Pons (tissue), 1 donor: ENCODE data around the gene DERL3.

Experiments
- DNase-seq: peaks from one replicate; pipeline ENCODE4 v3.0.0-alpha.2; 2016; ENCODE audit warnings: low spot score

The DERL3 gene

DNA sequence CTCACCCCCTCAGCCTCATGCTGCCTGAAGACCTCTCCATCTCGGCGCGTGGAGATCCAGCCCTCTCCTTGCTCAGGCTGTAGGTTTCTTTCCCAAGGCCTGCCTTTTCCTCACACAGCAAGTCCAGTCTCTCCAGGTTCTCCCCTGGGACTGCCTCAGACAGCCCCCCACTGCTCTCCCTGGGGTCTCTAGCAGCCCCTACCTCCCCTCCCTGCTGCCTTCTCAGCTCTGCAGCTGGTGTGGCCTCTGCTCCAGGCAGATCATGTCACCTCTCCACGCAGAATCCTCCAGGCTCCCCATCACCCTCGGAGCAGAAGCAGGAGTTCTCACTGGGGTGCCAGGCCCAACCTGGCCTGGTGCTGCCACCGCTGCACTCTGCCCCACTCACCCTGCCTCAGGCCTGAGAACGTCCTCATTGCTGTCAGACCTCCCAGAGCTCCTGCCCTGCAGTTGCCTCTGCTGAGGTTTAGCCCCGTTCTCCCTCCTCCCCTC is 36.9 kb downstream of the DERL3 start:
- DNase-seq, result no peak

DNA sequence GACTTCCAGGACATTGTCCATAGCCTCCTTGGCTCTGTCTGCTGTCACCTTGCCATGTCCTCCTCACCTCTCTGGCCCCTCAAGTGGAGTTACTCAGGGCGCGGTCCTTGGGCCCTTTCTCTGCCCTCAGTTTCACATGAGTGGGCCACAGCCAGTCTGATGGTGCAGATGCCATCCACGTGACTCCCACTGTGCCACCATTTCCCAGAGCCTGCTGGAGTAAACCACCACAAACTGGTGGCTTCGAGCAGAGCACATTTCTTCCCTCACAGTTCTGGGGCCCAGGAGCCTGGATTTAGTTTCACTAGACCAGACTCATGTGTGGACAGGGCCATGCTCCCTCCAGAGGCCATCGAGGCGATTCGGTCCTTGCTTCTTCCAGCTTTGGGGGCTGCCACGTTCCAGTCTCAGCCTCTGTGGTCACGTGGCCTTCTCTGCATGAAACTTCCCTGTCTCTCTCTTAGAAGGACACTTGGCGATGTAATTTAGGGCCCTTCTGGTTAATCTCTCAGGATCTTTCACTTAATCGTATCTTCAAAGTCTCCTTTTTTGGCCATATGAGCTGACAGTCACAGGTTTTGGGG is 37.5 kb downstream of the DERL3 start:
- DNase-seq, result no peak

DNA sequence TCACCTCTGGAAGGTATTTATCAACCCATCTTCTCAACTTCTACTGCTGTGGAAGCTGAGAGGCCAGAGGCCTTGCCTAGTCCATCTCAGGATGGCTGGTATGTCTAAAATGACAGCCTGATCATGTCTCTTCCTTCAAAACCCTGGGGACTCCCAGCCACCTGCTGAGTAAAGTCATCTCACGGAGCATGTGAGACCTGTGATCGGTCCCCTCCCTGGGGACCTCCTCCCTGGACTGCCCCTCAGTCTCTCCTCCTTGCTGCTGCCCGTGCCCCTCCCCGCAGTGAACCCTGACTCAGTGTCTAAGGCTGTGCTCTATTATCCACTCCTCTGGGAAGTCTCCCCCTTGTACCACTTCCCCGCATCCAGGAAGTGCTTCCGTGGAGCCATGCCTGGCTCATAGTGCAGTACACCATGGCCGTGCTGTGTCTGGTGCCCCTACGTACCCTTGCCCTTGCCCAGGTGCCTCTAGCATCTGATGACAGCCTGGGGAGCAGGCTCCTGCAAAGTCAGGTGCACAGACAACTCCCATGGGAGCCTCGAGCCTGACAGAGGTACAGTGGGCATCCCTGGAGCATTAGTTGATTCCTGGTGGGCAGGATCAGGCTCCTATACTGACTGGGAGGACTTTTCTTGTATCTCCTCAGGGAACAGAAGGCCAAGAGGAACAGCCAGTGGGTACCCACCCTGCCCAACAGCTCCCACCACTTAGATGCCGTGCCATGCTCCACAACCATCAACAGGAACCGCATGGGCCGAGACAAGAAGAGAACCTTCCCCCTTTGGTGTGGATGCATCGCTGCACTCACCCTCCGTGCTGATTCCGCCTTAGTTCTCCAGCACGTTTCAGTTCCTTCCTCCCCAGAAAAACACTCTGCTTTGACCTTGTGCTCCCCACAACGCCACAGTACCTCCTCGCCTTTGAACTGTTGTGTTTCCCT is 38.2 kb downstream of the DERL3 start:
- no peak for DNase-seq

DNA sequence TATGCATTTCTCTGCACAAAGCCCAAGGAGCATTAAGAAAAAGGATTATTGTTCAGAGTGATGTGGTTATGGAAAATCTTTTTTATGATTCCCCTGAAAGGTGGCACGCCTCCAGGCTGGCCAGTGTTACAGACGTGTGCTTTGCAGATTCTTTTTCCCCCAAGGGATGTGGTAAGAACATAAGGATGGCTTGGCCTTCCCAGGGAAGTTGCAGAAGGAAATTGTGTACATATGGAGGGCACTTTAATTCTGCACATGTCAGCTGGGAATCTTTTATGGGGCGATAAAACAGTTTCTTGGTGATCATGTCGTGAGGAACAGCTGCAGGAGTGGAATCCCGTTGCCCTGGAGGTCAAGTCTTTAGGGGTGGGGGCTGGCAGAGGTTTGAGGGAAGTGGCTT is 42.3 kb downstream of the DERL3 start:
- DNase-seq, result no peak

DNA sequence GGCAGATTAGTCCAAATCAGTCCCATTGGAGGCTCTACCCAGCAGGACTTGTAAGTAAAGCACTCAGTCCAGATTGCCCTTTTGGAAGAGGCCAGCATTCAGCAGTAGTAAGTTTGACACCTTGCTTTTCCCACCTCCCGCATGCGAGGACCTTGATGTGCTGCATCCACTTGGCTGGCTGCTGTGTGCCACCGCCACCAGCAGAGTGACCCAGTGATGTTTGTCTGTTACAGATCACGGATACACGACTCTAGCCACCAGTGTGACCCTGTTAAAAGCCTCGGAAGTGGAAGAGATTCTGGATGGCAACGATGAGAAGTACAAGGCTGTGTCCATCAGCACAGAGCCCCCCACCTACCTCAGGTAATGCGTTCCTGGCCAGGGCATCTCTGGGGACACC is 45.5 kb downstream of the DERL3 start:
- DNase-seq, result no peak

DNA sequence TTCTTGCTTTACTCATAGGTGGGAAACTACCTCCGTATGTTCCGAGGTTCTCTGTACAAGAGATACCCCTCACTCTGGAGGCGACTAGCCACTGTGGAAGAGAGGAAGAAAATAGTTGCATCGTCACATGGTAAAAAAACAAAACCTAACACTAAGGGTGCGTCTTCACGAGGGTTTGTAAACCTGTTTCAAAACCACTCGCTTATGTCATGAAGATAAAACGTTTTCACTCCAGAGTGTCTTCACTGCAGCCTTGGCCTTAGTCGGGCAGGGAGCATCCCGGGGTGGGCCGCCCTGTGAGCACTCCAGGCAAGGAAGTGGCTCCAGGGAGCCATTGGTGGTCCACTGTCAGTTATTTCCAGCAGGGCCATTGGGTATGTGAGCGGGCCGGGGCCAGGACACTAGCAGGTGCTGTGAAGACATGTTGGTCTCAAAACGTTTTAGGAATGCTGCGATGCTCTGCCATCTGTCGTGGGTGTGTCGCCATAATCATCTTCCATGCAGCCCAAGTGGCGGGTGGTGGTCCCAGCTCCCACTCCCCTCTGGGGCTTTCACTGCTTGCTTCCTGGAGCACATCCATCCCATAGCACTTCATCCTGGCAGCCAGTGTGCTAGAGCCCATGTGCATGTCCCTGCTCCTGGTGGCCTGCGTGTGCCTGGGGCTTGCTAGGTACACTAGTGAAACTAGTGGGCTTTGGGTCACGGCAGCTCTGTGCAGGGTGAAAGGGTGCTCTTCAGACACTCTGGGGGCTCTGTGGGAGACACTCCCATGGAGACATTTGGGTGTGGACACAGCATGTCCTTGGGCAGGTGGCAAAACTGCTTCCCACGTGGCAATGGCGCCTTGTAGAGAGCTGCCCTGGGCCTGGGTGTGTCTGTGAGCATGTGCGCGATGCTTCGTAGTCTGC is 46.8 kb downstream of the DERL3 start:
- no peak for DNase-seq

DNA sequence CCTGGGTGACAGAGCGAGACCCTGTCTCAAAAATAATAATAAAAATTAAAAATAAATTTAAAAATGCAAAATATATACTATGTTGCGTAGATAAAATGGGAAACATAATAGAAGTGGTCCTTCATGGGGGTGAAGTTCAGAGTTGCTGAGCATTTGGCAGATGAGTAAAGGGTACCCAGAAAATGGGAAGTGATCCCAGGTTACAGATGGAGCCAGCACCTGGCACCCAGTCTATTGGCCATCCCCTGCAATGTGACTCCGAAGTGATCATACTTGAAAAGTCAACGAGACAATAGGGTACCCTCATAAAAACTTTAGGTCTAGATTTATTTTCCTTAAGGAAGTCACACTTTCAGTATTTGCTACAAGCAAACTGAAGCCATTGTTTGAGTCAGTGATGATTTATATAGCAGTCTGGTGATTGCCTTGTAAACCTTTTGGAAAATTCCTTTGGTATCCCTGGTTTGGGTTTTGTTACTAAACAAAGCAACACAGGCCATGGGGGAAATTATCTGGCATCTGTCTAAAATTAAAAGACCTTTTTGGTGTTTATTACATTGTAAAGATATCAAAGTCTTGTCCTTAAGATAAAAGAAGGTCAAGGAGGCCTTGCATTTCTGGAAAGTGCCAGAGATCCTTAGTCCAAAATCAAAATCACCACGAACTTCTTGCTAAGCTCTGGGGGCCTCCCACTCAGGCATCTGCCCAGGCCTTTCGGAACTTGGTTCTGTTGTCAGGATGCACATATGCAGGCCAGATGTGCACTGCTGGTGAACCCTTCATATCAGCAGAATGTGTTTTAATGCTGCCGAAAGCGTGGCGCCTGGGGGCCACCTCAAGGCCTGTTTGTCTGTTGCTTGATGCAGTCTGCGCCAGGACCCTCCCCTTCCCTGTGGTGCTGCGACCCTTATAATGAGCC is 47.7 kb downstream of the DERL3 start:
- no peak for DNase-seq

DNA sequence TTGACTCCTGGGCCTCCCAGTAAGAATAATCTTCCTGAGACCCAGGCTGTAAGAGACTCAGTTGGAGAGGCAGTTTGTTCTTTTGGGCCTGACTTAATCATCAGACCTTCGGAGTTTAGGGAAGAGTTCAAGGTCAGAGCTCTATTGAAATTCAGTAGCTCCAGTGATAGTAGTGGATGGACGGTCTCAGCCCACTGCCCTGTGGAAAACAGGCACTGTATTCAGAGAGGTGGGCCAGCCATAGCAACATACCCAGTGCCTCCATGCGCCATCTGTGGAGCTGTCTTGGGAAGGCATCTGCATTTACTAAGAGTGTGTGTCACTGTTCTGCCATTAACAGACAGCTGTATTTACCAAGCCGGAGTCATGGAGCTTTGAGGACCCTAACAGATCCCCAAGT is 49.2 kb downstream of the DERL3 start:
- DNase-seq, result peak; percentile 51

DNA sequence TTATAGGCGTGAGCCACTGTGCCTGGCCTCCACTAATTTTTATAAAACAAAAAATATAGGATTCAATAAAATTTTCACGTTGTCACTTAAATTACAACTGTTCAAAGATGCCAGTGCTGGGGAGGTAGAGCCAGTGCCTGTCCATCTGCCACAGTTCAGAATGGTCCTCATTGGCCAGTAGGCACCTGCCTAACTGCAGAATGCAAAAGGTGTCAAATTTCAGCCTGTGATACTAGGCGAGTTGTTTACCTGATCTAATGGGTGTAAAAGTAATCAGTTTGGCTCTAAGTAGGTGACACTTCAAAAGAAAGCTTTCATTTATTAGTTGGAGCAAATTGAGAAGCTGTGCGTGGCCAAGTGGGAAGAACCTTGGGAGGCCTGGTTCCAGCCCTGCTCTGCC is 49.7 kb downstream of the DERL3 start:
- no peak for DNase-seq

DNA sequence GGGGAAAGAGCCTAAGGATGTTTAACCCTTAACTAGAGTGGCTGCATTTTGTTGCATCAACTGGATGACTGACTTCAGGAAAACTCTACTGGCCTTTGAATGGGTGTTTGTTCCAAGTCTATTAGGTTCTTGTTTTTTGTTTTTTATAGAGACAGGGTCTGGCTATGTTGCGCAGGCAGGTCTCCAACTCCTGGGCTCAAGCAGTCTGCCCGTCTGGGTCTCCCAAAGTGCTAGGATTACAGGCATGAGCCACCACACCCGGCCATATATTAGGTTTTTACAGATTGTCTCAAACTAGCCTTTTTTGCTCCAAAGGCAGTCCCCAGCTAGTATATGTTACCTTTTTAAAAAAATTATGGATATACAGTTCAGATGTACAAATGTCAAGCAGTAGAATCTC is 50.9 kb downstream of the DERL3 start:
- no peak for DNase-seq

DNA sequence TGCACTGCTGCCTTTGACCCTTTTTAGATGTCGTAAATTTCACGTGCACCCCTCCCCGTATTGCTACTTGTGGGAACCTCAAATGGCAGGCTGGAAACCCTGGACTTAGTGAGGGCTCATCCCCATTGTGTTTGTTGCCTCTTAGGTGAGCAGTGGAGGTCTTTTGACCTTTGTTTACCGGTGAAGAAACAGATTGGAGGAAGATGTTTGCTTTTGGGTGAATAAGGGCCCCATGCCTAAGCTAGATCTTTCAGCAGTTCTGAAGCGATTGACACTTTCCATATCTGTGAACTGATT is 51.3 kb downstream of the DERL3 start:
- DNase-seq, result no peak

DNA sequence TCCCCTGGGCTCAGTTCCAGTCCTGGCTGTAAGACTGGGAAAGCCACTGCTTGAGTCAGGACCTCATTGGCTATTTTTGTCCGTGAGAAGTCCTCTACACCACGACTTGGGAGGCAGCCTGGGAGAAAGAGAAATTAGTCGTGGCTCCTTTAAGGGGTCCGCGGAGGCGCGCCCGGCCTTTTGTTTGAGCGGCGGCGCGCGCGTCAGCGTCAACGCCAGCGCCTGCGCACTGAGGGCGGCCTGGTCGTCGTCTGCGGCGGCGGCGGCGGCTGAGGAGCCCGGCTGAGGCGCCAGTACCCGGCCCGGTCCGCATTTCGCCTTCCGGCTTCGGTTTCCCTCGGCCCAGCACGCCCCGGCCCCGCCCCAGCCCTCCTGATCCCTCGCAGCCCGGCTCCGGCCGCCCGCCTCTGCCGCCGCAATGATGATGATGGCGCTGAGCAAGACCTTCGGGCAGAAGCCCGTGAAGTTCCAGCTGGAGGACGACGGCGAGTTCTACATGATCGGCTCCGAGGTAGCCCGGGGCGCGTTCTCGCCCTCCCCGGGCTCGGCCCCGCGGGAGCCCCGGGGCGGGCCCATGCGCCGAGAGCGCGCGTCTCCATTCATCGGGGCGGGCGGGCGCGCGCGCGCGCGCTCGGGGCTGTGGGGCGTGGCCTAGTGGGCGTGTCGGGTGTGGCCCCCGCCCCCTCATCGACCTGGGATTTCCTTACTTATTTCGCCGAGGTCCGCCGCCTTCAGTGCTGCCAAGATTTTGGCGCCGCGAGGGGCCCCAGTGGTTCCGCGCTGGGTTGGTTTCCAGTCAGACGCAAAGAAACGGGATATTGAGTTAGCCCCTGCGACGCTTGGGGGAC is 51.8 kb downstream of the DERL3 start, which contains the start of gene SMARCB1:
Gene SMARCB1 (plus strand): TSS at position 215 of the 848 bp plus-strand sequence. CDS start 204 bp downstream, at position 419.
- DNase-seq, result peak; percentile 83

DNA sequence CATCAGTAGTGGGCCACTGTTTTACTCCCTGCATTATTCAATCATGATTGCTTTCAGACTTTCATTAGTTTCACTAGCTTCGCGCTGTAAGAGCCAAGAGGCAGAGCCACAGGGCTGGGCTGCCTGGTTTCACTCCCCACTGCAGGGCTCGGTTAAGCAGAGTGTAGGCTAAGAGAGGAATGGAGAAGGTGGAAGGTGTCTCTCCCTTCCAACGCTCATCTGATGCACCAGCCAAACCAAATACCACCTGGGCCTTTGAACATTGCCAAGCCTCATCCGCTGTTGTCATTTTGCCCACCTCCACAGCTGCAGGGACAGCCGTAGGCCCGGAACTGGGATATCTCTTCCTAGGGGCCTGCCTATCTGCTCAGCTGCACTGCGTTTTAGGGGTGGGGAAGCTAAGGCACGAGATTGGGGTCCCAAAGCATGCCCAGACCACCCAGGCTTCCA is 52.5 kb downstream of the DERL3 start:
- DNase-seq, result no peak
